MM.1S (cell line): ENCODE results near the gene LDLRAD3.

ENCODE experiments used
- DNase-seq: peaks from one replicate; pipeline ENCODE4 v3.0.0-alpha.2; 2015
- H2AFZ ChIP-seq: fragments of 300-600 bp; sonication (generic); 2 replicates; pipeline ENCODE4 v1.6.0; 2016; ENCODE audit warnings: antibody characterized with exemption, low read length
- H3F3A ChIP-seq: fragments of 300-600 bp; sonication (generic); 2 replicates; pipeline ENCODE4 v1.6.1; 2016; ENCODE audit warnings: mild to moderate bottlenecking, antibody characterized with exemption, low read length, moderate library complexity, mixed read lengths; ENCODE audit not compliant: insufficient read depth
- H3K27ac ChIP-seq: fragments of 300-600 bp; sonication (generic); 2 replicates; pipeline ENCODE4 v1.5.1; 2016; ENCODE audit warnings: mild to moderate bottlenecking, low read length
- H3K27me3 ChIP-seq: fragments of 300-600 bp; sonication (generic); replicated peaks from 2 replicates; pipeline ENCODE4 v1.6.0; 2016; ENCODE audit warnings: low read length; ENCODE audit not compliant: insufficient read depth
- H3K36me3 ChIP-seq: fragments of 300-600 bp; sonication (generic); replicated peaks from 2 replicates; pipeline ENCODE4 v1.6.1; 2016; ENCODE audit warnings: mild to moderate bottlenecking, low read length, mixed read lengths; ENCODE audit not compliant: insufficient read depth
- H3K4me1 ChIP-seq: fragments of 300-600 bp; sonication (generic); 2 replicates; pipeline ENCODE4 v1.6.1; 2016; ENCODE audit warnings: low read length, mixed read lengths
- H3K4me2 ChIP-seq: fragments of 300-600 bp; sonication (generic); 2 replicates; pipeline ENCODE4 v1.6.0; 2016; ENCODE audit warnings: low read depth, low read length
- H3K4me3 ChIP-seq: fragments of 300-600 bp; sonication (generic); 2 replicates; pipeline ENCODE4 v1.5.1; 2016; ENCODE audit warnings: low read length, mixed read lengths
- H3K79me2 ChIP-seq: fragments of 300-600 bp; sonication (generic); 2 replicates; pipeline ENCODE4 v1.6.1; 2016; ENCODE audit warnings: mixed run types, low read length, mixed read lengths
- H3K9ac ChIP-seq: fragments of 300-600 bp; sonication (generic); 2 replicates; pipeline ENCODE4 v1.6.1; 2016; ENCODE audit warnings: low read length, mixed read lengths
- H3K9me2 ChIP-seq: fragments of 300-600 bp; sonication (generic); replicated peaks from 2 replicates; pipeline ENCODE4 v1.6.1; 2016; ENCODE audit warnings: mild to moderate bottlenecking, low read length, mixed read lengths; ENCODE audit not compliant: insufficient read depth
- H3K9me3 ChIP-seq: fragments of 300-600 bp; sonication (generic); replicated peaks from 2 replicates; pipeline ENCODE4 v1.6.1; 2016; ENCODE audit warnings: mild to moderate bottlenecking, low read length, mixed read lengths; ENCODE audit not compliant: insufficient read depth
- H4K20me1 ChIP-seq: fragments of 300-600 bp; sonication (generic); 2 replicates; pipeline ENCODE4 v1.6.1; 2016; ENCODE audit warnings: mild to moderate bottlenecking, low read length, moderate library complexity, mixed read lengths; ENCODE audit not compliant: insufficient read depth
- EZH2 ChIP-seq: fragments of 300-600 bp; sonication (generic); optimal IDR thresholded peaks from 2 replicates; pipeline ENCODE3; 2017; ENCODE audit warnings: low read depth, mild to moderate bottlenecking, antibody characterized with exemption, low read length, mixed read lengths
- EZH2phosphoT487 ChIP-seq: fragments of 300-600 bp; sonication (generic); IDR thresholded peaks from 2 replicates; pipeline ENCODE4 v1.6.1; 2018; ENCODE audit warnings: antibody characterized with exemption, low read length
- TF ChIP-seq, protein P1 (sequence below): fragments of 300-600 bp; sonication (generic); IDR thresholded peaks from 2 replicates; pipeline ENCODE4 v1.5.1; 2016; ENCODE audit warnings: antibody characterized with exemption, low read length, mixed read lengths

LDLRAD3 gene

DNA sequence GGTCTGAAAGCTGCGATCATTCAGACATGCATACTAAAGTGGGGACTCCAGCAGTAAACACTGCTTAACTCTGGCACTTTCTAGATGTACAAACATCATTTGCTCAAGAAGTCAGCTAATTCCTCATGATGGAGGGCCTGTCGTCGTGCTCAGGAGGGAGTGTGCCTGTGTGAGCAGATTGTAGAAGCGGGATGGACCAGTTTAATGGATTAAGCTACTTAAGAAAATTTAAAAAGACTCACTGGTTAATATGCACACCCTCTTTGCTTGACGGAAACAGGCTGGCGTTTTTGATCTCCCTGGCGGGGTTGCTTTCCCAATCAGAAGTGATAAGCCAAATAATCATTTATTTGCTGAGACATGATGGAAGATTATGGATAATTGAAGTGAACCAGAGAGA, 79.0 kb downstream of the LDLRAD3 start:
- Histone ChIP-seq H3K36me3 (no peaks in the 10 kb centered on the region), H3K27ac (no peak overlapping the region), H3K4me2 (no peak overlapping the region), H3K9ac (no peak overlapping the region), H3K4me3 (no peak overlapping the region), H3K79me2 (no peaks in the 10 kb centered on the region), H3K4me1 (no peaks in the 10 kb centered on the region), H3K27me3 (no peaks in the 10 kb centered on the region), H2AFZ (no peak overlapping the region), H3K9me2 (no peaks in the 10 kb centered on the region), H3F3A (no peaks in the 10 kb centered on the region), H4K20me1 (no peaks in the 10 kb centered on the region), H3K9me3 (no peaks in the 10 kb centered on the region)
- TF ChIP-seq EZH2phosphoT487: no peak
- TF ChIP-seq, protein P1, sequence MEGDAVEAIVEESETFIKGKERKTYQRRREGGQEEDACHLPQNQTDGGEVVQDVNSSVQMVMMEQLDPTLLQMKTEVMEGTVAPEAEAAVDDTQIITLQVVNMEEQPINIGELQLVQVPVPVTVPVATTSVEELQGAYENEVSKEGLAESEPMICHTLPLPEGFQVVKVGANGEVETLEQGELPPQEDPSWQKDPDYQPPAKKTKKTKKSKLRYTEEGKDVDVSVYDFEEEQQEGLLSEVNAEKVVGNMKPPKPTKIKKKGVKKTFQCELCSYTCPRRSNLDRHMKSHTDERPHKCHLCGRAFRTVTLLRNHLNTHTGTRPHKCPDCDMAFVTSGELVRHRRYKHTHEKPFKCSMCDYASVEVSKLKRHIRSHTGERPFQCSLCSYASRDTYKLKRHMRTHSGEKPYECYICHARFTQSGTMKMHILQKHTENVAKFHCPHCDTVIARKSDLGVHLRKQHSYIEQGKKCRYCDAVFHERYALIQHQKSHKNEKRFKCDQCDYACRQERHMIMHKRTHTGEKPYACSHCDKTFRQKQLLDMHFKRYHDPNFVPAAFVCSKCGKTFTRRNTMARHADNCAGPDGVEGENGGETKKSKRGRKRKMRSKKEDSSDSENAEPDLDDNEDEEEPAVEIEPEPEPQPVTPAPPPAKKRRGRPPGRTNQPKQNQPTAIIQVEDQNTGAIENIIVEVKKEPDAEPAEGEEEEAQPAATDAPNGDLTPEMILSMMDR: no peak
- TF ChIP-seq EZH2: no peak
- no peak for DNase-seq

GRCh38 chr11:36023922-36024321, 80.1 kb downstream of the LDLRAD3 start:
- no peaks in the 10 kb centered on the region for H3F3A ChIP-seq
- no peak for DNase-seq
- H3K9ac ChIP-seq: no peak overlapping the region
- no peaks in the 10 kb centered on the region for H3K36me3 ChIP-seq
- H3K4me1 ChIP-seq: no peaks in the 10 kb centered on the region
- no peaks in the 10 kb centered on the region for H4K20me1 ChIP-seq
- no peaks in the 10 kb centered on the region for H3K79me2 ChIP-seq
- no peaks in the 10 kb centered on the region for H3K9me2 ChIP-seq
- TF ChIP-seq EZH2phosphoT487 (no peak), EZH2 (no peak)
- TF ChIP-seq, protein P1: no peak
- no peak overlapping the region for H3K27ac ChIP-seq
- no peaks in the 10 kb centered on the region for H3K27me3 ChIP-seq
- no peaks in the 10 kb centered on the region for H3K9me3 ChIP-seq
- no peak overlapping the region for H2AFZ ChIP-seq
- H3K4me2 ChIP-seq: no peak overlapping the region
- no peak overlapping the region for H3K4me3 ChIP-seq

DNA sequence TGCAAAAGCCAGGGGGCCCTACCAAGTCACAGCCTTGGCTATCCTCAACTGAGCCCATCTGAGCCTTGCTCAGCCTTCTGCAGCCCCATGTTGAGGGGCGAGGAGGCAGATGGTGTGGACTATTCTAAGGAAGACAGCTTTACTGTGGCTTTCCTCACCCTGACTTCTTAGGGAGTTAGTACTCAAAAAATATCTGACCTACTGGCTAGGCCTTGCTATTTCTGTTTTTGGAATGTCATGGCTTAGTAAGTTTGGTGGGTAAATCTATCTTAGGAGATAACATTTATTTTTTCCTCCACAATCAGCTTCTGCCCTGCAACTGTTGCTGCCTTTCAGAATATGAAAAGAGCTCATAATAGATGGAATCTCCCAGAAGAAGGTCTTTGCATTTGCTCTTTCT, 80.9 kb downstream of the LDLRAD3 start:
- TF ChIP-seq EZH2: no peak
- TF ChIP-seq, protein P1: no peak
- Histone ChIP-seq H3K79me2 (no peaks in the 10 kb centered on the region), H2AFZ (no peak overlapping the region), H3K27ac (no peak overlapping the region), H3K27me3 (no peaks in the 10 kb centered on the region), H3K4me1 (no peaks in the 10 kb centered on the region), H3K4me2 (no peak overlapping the region), H3K9me3 (no peaks in the 10 kb centered on the region), H3K9ac (no peak overlapping the region), H3K9me2 (no peaks in the 10 kb centered on the region), H3K4me3 (no peak overlapping the region), H4K20me1 (no peaks in the 10 kb centered on the region), H3F3A (no peaks in the 10 kb centered on the region), H3K36me3 (no peaks in the 10 kb centered on the region)
- no peak for DNase-seq
